DMS53 treated with DMSO at 0.1 percent for 48 hours (cell line): ENCODE measurements around the gene SLC38A10.

Experiments used
- DNase-seq: peaks from one replicate; lab custom pipeline; 2025; ENCODE audit not compliant: unreplicated experiment; lab: John Stamatoyannopoulos, UW

SLC38A10 gene

GRCh38 chr17:81258292-81258691 is 36.8 kb downstream of the SLC38A10 start:
- no peak for DNase-seq

- DNase-seq = no peak
Measured at GRCh38 chr17:81257533-81257932, 37.6 kb downstream of the SLC38A10 start.

GRCh38 chr17:81256616-81257015 is 38.5 kb downstream of the SLC38A10 start:
- DNase-seq = no peak

- DNase-seq = no peak
Measured at GRCh38 chr17:81254955-81255717, 40.0 kb downstream of the SLC38A10 start.

- no peak for DNase-seq
Measured at GRCh38 chr17:81253358-81254131, 41.6 kb downstream of the SLC38A10 start.

GRCh38 chr17:81252987-81253329 is 42.1 kb downstream of the SLC38A10 start:
- DNase-seq = no peak

- no peak for DNase-seq
Measured at GRCh38 chr17:81252326-81252986, 42.7 kb downstream of the SLC38A10 start.

- DNase-seq = no peak
Measured at GRCh38 chr17:81251709-81252301, 43.3 kb downstream of the SLC38A10 start.

GRCh38 chr17:81251094-81251708 is 43.9 kb downstream of the SLC38A10 start:
- DNase-seq = no peak

GRCh38 chr17:81250286-81251093 is 44.6 kb downstream of the SLC38A10 start:
- no peak for DNase-seq

- DNase-seq = no peak
Measured at GRCh38 chr17:81249223-81250040, 45.7 kb downstream of the SLC38A10 start.

- DNase-seq = no peak
Measured at GRCh38 chr17:81248649-81249048, 46.5 kb downstream of the SLC38A10 start.

GRCh38 chr17:81247339-81247990 is 47.6 kb downstream of the SLC38A10 start:
- DNase-seq = no peak

- DNase-seq = no peak
Measured at GRCh38 chr17:81246679-81247338, 48.3 kb downstream of the SLC38A10 start.

- no peak for DNase-seq
Measured at GRCh38 chr17:81246343-81246670, 48.8 kb downstream of the SLC38A10 start.

GRCh38 chr17:81245665-81246342 is 49.3 kb downstream of the SLC38A10 start:
- DNase-seq = no peak

GRCh38 chr17:81245024-81245664 is 50.0 kb downstream of the SLC38A10 start:
- DNase-seq = no peak
